ENCODE measurements around the gene UQCR11. TPM values are rescaled to one million over a fixed set of nuclear protein-coding genes. Genes with fewer than 3 reads are reported as not detected.

UQCR11 gene
- total RNA-seq, 1 donor from 2014 or later, result 184 TPM

DNA sequence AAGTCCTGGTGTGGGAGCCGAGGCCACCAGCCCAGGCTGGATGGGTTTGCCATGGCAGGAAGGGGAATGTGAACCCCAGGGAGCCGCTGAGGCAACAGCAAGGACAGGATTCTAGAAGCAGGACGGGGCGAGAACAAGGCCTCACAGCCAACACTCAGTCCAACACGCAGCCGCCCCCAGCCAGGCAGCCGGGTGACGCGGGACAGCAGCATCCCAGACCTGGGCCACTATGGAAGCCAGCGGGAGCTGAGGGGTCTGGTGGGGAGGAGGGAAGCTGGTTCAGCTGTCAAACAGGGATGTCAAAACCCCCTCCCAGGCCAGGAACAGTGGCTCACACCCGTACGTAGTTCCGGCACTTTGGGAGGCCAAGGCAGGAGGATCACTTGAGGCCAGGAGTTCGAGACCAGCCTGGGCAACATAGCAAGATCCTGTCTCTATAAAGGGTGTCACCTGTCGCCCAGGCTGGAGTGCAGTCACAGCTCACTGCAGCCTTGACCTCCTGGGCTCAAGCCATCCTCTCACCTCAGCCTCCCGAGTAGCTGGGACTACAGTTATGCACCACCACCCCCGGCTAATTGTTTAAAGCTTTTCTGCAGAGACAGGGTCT lies 43.9 kb downstream of the UQCR11 start:
- peaks cover 2% of the 10 kb centered on the region for H3K36me3 Mint-ChIP-seq (ENCODE audit: low read depth)
- no peak for DNase-seq (ENCODE audit: low spot score)
- no peak overlapping the region for H3K4me3 Mint-ChIP-seq (ENCODE audit: unreplicated experiment)
- H3K4me1 Mint-ChIP-seq (ENCODE audit: low read depth), result peaks cover 23% of the 10 kb centered on the region
- H3K27ac Mint-ChIP-seq (ENCODE audit: unreplicated experiment), result no peak overlapping the region
- H3K9me3 Mint-ChIP-seq (ENCODE audit: low read depth), result no peaks in the 10 kb centered on the region
- H3K27me3 Mint-ChIP-seq (ENCODE audit: low read depth), result no peaks in the 10 kb centered on the region
- TF ChIP-seq, protein P1, sequence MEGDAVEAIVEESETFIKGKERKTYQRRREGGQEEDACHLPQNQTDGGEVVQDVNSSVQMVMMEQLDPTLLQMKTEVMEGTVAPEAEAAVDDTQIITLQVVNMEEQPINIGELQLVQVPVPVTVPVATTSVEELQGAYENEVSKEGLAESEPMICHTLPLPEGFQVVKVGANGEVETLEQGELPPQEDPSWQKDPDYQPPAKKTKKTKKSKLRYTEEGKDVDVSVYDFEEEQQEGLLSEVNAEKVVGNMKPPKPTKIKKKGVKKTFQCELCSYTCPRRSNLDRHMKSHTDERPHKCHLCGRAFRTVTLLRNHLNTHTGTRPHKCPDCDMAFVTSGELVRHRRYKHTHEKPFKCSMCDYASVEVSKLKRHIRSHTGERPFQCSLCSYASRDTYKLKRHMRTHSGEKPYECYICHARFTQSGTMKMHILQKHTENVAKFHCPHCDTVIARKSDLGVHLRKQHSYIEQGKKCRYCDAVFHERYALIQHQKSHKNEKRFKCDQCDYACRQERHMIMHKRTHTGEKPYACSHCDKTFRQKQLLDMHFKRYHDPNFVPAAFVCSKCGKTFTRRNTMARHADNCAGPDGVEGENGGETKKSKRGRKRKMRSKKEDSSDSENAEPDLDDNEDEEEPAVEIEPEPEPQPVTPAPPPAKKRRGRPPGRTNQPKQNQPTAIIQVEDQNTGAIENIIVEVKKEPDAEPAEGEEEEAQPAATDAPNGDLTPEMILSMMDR (IDR thresholded peaks at IDR 0.05), result no peak

GRCh38 chr19:1560286-1560882 lies 44.9 kb downstream of the UQCR11 start:
- Mint-ChIP-seq H3K9me3 (ENCODE audit: low read depth) (no peaks in the 10 kb centered on the region), H3K36me3 (ENCODE audit: low read depth) (peaks cover 2% of the 10 kb centered on the region), H3K4me1 (ENCODE audit: low read depth) (peaks cover 18% of the 10 kb centered on the region), H3K27me3 (ENCODE audit: low read depth) (no peaks in the 10 kb centered on the region), H3K27ac (ENCODE audit: unreplicated experiment) (no peak overlapping the region), H3K4me3 (ENCODE audit: unreplicated experiment) (no peak overlapping the region)
- no peak for DNase-seq (ENCODE audit: low spot score)
- TF ChIP-seq, protein P1 (IDR thresholded peaks at IDR 0.05), result no peak

GRCh38 chr19:1558552-1558951 lies 46.7 kb downstream of the UQCR11 start:
- H3K36me3 Mint-ChIP-seq (ENCODE audit: low read depth), result peaks cover 2% of the 10 kb centered on the region
- H3K9me3 Mint-ChIP-seq (ENCODE audit: low read depth), result no peaks in the 10 kb centered on the region
- H3K27me3 Mint-ChIP-seq (ENCODE audit: low read depth), result no peaks in the 10 kb centered on the region
- peaks cover 9% of the 10 kb centered on the region for H3K4me1 Mint-ChIP-seq (ENCODE audit: low read depth)
- TF ChIP-seq, protein P1 (IDR thresholded peaks at IDR 0.05), result no peak
- no peak for DNase-seq (ENCODE audit: low spot score)
- no peak overlapping the region for H3K4me3 Mint-ChIP-seq (ENCODE audit: unreplicated experiment)
- H3K27ac Mint-ChIP-seq (ENCODE audit: unreplicated experiment), result peak overlapping the region; percentile 54

- no peaks in the 10 kb centered on the region for H3K27me3 Mint-ChIP-seq (ENCODE audit: low read depth)
- no peak for DNase-seq (ENCODE audit: low spot score)
- peaks cover 2% of the 10 kb centered on the region for H3K36me3 Mint-ChIP-seq (ENCODE audit: low read depth)
These were observed 48.7 kb downstream of the UQCR11 start for GRCh38 chr19:1556390-1557070.

More at GRCh38 chr19:1556390-1557070, 48.7 kb downstream of the UQCR11 start:
- H3K27ac Mint-ChIP-seq (ENCODE audit: unreplicated experiment), result no peak overlapping the region
- peaks cover 3% of the 10 kb centered on the region for H3K4me1 Mint-ChIP-seq (ENCODE audit: low read depth)
- no peaks in the 10 kb centered on the region for H3K9me3 Mint-ChIP-seq (ENCODE audit: low read depth)
- no peak overlapping the region for H3K4me3 Mint-ChIP-seq (ENCODE audit: unreplicated experiment)
- TF ChIP-seq, protein P1 (IDR thresholded peaks at IDR 0.05), result no peak
